PC-9 (cell line): ENCODE results near the gene EYA2. TPM values are rescaled to one million over a fixed set of nuclear protein-coding genes. Genes with fewer than 3 reads are reported as not detected.

ENCODE experiments used
- BruUV-seq: library from RNA; stranded (reverse); fragments of 400-500 nt; replicated peaks from 2 replicates; lab custom pipeline; 2021; lab: Mats Ljungman, UMichigan
- CTCF ChIA-PET: fragments of 300-600 bp; sonication (Branson Sonifier 250); formaldehyde crosslinking; loops from one replicate; lab custom pipeline; 2022; ENCODE audit warnings: antibody characterized with exemption; lab: Charles Lee
- POLR2A ChIA-PET: fragments of 300-600 bp; sonication (Branson Sonifier 250); formaldehyde crosslinking; loops from one replicate; lab custom pipeline; 2022; ENCODE audit warnings: antibody characterized with exemption; ENCODE audit not compliant: unreplicated experiment; lab: Charles Lee
- DNase-seq, 2 experiments: peaks; one replicate each; pipeline versions ENCODE4 v3.0.0 to v3.0.0-alpha.2; 2015 to 2022; ENCODE audit warnings: mixed read lengths in 1 of 2
- H2AFZ ChIP-seq: fragments of 200-600 bp; sonication (generic); 2 replicates; pipeline ENCODE4 v1.8.1; 2017; ENCODE audit warnings: antibody characterized with exemption
- H3F3A ChIP-seq: fragments of 200-600 bp; sonication (generic); 2 replicates; pipeline ENCODE4 v1.8.1; 2017; ENCODE audit warnings: antibody characterized with exemption, mild to moderate bottlenecking, low read depth; ENCODE audit not compliant: insufficient read depth
- H3K27ac ChIP-seq: fragments of 200-600 bp; sonication (generic); 2 replicates; pipeline ENCODE4 v1.6.1; 2016; ENCODE audit warnings: mixed run types
- H3K27me3 ChIP-seq: fragments of 200-600 bp; sonication (generic); 2 replicates; pipeline ENCODE4 v1.6.1; 2016; ENCODE audit warnings: low read depth, mixed run types; ENCODE audit not compliant: insufficient read depth
- H3K36me3 ChIP-seq: fragments of 200-600 bp; sonication (generic); 2 replicates; pipeline ENCODE4 v1.6.1; 2016; ENCODE audit warnings: low read depth, mixed run types
- H3K4me1 ChIP-seq: fragments of 200-600 bp; sonication (generic); replicated peaks from 2 replicates; pipeline ENCODE4 v1.6.1; 2016; ENCODE audit warnings: mixed run types; ENCODE audit not compliant: insufficient read depth
- H3K4me2 ChIP-seq: fragments of 200-600 bp; sonication (generic); 2 replicates; pipeline ENCODE4 v1.6.1; 2017; ENCODE audit warnings: mixed run types
- H3K4me3 ChIP-seq: fragments of 200-600 bp; sonication (generic); 2 replicates; pipeline ENCODE4 v1.6.1; 2016; ENCODE audit warnings: mixed run types
- H3K79me2 ChIP-seq: fragments of 200-600 bp; sonication (generic); 2 replicates; pipeline ENCODE4 v1.6.1; 2017; ENCODE audit warnings: low read depth, mixed run types
- H3K9me2 ChIP-seq: fragments of 200-600 bp; sonication (generic); 2 replicates; pipeline ENCODE4 v1.8.1; 2017; ENCODE audit warnings: mild to moderate bottlenecking; ENCODE audit not compliant: insufficient read depth
- H3K9me3 ChIP-seq: fragments of 200-600 bp; sonication (generic); 2 replicates; pipeline ENCODE4 v1.8.1; 2016; ENCODE audit warnings: low read depth; ENCODE audit not compliant: insufficient read depth
- H4K20me1 ChIP-seq: fragments of 200-600 bp; sonication (generic); 2 replicates; pipeline ENCODE4 v1.8.1; 2017; ENCODE audit not compliant: insufficient read depth
- EZH2 ChIP-seq: fragments of 200-600 bp; sonication (generic); IDR thresholded peaks from 2 replicates; pipeline ENCODE4 v1.8.0; 2017; ENCODE audit warnings: antibody characterized with exemption, low read depth
- intact Hi-C: fragments of 100-400 bp; cut with micrococcal nuclease; formaldehyde crosslinking; loops from one replicate; pipeline ENCODE4 v1.10.0; 2022; ENCODE audit not compliant: unreplicated experiment
- total RNA-seq: library from RNA; stranded (reverse); gene quantifications from 2 replicates; pipeline ENCODE4 v1.2.3, GENCODE V29; 2021
- TF ChIP-seq, protein P1 (sequence below): fragments of 200-600 bp; sonication (generic); conservative IDR thresholded peaks from 2 replicates; pipeline ENCODE4 v1.6.1; 2017; ENCODE audit warnings: mixed run types, antibody characterized with exemption, mild to moderate bottlenecking, moderate library complexity

Gene EYA2
- total RNA-seq, 1 experiment from 2014 or later: not detected

DNA sequence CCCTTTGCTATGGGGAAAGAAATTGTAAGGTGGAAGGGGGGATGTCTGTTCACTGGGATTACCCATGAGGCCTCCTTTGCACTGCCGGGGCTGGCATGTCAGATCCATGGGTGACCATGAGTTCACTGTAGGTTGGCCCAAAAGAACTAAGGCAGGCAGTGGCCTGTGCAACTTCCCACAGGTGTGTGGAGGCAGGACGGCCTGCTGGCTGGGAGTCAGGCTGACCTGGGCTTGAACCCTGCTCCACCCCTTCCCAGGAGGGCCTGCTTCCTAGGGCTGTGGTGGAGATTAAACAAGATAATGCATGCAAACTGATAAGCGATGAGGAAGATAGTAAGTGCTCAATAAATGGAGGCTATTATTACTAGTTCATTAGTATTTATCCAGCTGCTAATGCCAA lies 163.0 kb downstream of the EYA2 start:
- Histone ChIP-seq H3K4me3 (no peak overlapping the region), H3K36me3 (no peaks in the 10 kb centered on the region), H3K9me2 (no peaks in the 10 kb centered on the region), H3K27me3 (peaks cover 17% of the 10 kb centered on the region; the same call in 1 of the 2 replicates), H3F3A (no peaks in the 10 kb centered on the region), H3K9me3 (no peaks in the 10 kb centered on the region), H3K4me1 (0 out of 2 replicates have a peak, but pooled peaks cover 4% of the 10 kb centered on the region), H3K79me2 (no peaks in the 10 kb centered on the region), H3K27ac (no peak overlapping the region), H2AFZ (no peak overlapping the region), H4K20me1 (no peaks in the 10 kb centered on the region), H3K4me2 (no peak overlapping the region)
- no TSS peak for BruUV-seq
- intact Hi-C loops: no loop called here
- TF ChIP-seq, protein P1, sequence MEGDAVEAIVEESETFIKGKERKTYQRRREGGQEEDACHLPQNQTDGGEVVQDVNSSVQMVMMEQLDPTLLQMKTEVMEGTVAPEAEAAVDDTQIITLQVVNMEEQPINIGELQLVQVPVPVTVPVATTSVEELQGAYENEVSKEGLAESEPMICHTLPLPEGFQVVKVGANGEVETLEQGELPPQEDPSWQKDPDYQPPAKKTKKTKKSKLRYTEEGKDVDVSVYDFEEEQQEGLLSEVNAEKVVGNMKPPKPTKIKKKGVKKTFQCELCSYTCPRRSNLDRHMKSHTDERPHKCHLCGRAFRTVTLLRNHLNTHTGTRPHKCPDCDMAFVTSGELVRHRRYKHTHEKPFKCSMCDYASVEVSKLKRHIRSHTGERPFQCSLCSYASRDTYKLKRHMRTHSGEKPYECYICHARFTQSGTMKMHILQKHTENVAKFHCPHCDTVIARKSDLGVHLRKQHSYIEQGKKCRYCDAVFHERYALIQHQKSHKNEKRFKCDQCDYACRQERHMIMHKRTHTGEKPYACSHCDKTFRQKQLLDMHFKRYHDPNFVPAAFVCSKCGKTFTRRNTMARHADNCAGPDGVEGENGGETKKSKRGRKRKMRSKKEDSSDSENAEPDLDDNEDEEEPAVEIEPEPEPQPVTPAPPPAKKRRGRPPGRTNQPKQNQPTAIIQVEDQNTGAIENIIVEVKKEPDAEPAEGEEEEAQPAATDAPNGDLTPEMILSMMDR: no peak
- no peak for TF ChIP-seq EZH2
- CTCF ChIA-PET: no interaction called here
- DNase-seq: no peak
- POLR2A ChIA-PET: no interaction called here

DNA sequence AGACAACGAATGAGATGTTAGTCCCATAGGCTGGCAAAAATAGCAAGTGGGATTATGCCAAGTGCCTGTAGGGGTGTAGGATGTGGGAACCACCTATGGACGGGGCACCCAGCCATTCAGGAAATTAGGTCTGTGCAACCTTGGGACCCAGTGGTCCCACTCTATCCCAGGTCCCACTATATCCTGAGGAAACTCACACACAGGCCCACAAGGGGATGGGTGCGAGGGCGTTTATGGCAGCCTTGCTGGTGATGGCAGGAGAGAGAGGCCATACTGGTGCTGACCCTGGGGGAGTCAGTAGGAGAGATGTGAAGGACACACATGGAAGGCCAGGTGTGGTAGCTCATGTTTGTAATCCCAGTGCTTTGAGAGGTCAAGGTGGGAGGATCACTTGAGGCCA lies 163.6 kb downstream of the EYA2 start:
- Histone ChIP-seq H3K9me2 (no peaks in the 10 kb centered on the region), H3K27me3 (peaks cover 12% of the 10 kb centered on the region; the same call in 1 of the 2 replicates), H4K20me1 (no peaks in the 10 kb centered on the region), H3K4me3 (no peak overlapping the region), H2AFZ (no peak overlapping the region), H3K27ac (no peak overlapping the region), H3K4me2 (no peak overlapping the region), H3K4me1 (0 out of 2 replicates have a peak, but pooled peaks cover 4% of the 10 kb centered on the region), H3F3A (no peaks in the 10 kb centered on the region), H3K79me2 (no peaks in the 10 kb centered on the region), H3K9me3 (no peaks in the 10 kb centered on the region), H3K36me3 (no peaks in the 10 kb centered on the region)
- TF ChIP-seq EZH2: no peak
- TF ChIP-seq, protein P1: no peak
- POLR2A ChIA-PET: no interaction called here
- CTCF ChIA-PET: no interaction called here
- no peak for DNase-seq
- intact Hi-C loops: no loop called here
- BruUV-seq: no TSS peak

DNA sequence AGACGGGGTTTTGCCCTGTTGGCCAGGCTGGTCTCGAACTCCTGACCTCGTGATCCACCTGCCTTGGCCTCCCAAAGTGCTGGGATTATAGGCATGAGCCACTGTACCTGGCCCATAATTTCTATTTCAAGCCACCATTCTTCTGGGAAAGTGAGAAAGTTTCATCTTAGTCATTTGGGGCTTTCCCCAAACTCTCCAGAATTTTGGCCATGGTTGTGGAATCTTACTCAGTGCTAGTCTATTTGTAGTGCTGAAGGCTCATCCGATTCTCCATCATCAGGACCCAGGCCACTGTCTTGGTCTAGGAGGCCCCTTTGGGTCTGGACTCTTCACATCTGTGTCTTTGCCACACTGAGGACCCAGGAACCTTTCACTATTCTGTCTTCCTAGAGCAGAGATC lies 164.9 kb downstream of the EYA2 start:
- BruUV-seq: no TSS peak
- no peak overlapping the region for H3K27ac ChIP-seq
- H3K4me3 ChIP-seq: no peak overlapping the region
- no peaks in the 10 kb centered on the region for H3K79me2 ChIP-seq
- H4K20me1 ChIP-seq: no peaks in the 10 kb centered on the region
- H3K4me2 ChIP-seq: no peak overlapping the region
- H3K9me3 ChIP-seq: no peaks in the 10 kb centered on the region
- no peak for DNase-seq
- H2AFZ ChIP-seq: no peak overlapping the region
- no peaks in the 10 kb centered on the region for H3K36me3 ChIP-seq
- CTCF ChIA-PET: no interaction called here
- no peaks in the 10 kb centered on the region for H3F3A ChIP-seq
- POLR2A ChIA-PET: no interaction called here
- intact Hi-C loops: no loop called here
- 0 out of 2 replicates have a peak, but pooled peaks cover 3% of the 10 kb centered on the region for H3K27me3 ChIP-seq
- no peak for TF ChIP-seq EZH2
- TF ChIP-seq, protein P1: no peak
- 0 out of 2 replicates have a peak, but pooled peaks cover 4% of the 10 kb centered on the region for H3K4me1 ChIP-seq
- H3K9me2 ChIP-seq: no peaks in the 10 kb centered on the region
